Measurements from ENCODE around the gene C10orf71.

The C10orf71 gene

DNA sequence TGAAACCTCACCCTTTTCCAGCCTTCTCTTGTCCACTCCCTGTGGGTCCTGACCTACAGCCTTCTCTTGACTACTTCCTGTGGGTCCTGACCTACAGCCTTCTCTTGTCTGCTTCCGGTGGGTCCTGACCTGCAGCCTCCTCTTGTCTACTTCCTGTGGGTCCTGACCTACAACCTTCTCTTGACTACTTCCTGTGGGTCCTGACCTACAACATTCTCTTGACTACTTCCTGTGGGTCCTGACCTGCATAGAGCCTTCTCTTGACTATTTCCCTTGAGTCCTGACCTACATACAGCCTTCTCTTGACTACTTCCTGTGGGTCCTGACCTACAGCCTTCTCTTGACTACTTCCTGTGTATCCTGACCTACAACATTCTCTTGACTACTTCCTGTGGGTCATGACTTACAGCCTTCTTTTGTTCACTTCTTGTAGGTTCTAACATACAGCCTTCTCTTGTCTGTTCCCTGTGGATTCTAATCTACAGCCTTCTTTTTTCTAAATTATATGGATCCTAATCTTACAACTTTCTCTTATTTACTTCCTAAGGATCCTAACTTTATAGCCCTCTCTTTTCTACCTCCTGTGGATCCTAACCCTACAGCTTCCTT is 36.5 kb downstream of the C10orf71 start:
- no peaks in the 10 kb centered on the region for H3K9me3 ChIP-seq
- H3K4me3 ChIP-seq (ENCODE audit: low read depth in 1 of 2, low read length in 1 of 2), result no peak overlapping the region
- peaks cover 6 to 8% of the 10 kb centered on the region in 2 experiments for H3K4me1 ChIP-seq (ENCODE audit: control insufficient read depth in 1 of 2, insufficient read depth in 1 of 2, low read depth in 1 of 2, low read length in 1 of 2)
- no peaks in the 10 kb centered on the region for H3K36me3 ChIP-seq
- TF ChIP-seq, protein P1, sequence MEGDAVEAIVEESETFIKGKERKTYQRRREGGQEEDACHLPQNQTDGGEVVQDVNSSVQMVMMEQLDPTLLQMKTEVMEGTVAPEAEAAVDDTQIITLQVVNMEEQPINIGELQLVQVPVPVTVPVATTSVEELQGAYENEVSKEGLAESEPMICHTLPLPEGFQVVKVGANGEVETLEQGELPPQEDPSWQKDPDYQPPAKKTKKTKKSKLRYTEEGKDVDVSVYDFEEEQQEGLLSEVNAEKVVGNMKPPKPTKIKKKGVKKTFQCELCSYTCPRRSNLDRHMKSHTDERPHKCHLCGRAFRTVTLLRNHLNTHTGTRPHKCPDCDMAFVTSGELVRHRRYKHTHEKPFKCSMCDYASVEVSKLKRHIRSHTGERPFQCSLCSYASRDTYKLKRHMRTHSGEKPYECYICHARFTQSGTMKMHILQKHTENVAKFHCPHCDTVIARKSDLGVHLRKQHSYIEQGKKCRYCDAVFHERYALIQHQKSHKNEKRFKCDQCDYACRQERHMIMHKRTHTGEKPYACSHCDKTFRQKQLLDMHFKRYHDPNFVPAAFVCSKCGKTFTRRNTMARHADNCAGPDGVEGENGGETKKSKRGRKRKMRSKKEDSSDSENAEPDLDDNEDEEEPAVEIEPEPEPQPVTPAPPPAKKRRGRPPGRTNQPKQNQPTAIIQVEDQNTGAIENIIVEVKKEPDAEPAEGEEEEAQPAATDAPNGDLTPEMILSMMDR (IDR thresholded peaks at IDR 0.05), result no peak
- H3K27ac ChIP-seq, result no peak overlapping the region
- H3K27me3 ChIP-seq, result no peaks in the 10 kb centered on the region

DNA sequence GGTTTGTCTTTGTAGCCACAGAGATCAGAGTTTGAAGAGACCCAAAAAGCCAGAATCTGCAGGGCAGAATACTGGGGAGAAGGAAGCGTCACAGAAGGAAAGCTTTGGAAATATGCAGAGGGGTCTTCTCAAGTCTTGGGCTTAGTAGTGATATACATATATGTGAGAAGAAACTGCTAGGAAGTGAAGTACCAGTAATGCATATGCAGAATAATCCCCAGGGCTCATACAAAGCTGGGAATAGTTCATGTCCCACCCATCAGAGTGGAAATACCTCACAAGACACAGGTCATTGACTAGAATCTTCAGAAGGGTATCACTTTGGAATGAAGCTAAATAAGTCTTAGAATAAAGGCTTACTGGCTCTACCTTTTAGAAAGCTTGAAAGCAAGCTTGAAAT is 39.6 kb downstream of the C10orf71 start:
- no peak overlapping the region for H3K27ac ChIP-seq
- TF ChIP-seq, protein P1 (IDR thresholded peaks at IDR 0.05), result no peak
- no peak overlapping the region for H3K4me3 ChIP-seq (ENCODE audit: low read depth in 1 of 2, low read length in 1 of 2)

DNA sequence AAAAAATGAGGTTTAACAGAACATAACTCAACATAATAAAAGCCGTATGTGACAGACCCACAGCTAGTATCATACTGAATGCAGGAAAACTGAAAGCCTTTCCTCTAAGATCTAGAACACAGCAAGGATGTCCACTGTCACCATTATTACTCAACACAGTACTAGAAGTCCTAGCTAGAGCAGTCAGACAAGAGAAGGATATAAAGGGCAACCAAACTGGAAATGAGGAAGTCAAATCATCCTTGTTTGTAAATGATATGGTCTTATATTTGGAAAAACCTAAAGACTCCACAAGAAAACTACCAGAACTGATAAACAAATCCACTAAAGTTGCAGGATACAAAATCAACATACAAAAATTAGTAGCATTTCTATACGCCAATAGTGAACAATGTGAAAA is 45.9 kb downstream of the C10orf71 start:
- H3K9me3 ChIP-seq, result no peaks in the 10 kb centered on the region

More for the DNA sequence above, 39.6 kb downstream of the C10orf71 start:
- H3K9me3 ChIP-seq, result no peaks in the 10 kb centered on the region
- H3K36me3 ChIP-seq, result no peaks in the 10 kb centered on the region
- H3K27me3 ChIP-seq, result no peaks in the 10 kb centered on the region
- peaks cover 6 to 8% of the 10 kb centered on the region in 2 experiments for H3K4me1 ChIP-seq (ENCODE audit: control insufficient read depth in 1 of 2, insufficient read depth in 1 of 2, low read depth in 1 of 2, low read length in 1 of 2)

DNA sequence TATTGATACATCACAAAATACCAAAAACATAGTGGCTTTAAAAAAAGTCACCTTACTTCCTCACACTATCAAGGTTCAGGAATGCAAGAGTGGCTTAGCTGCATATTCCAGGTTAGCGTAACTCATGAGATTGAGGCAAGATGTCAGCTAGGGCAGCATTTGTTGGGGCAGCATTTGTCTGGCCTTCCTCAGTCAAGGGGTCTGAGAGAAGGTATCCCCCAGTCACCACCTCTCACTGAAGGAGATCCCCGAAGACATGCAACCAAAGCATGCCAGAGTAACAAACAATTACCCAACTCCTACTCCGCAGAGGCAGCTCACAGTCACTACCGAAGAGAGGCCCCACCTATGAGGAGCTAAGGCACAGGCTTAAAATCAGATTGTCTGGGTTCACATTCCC is 48.4 kb downstream of the C10orf71 start:
- Histone ChIP-seq H3K9me3 (no peaks in the 10 kb centered on the region), H3K4me1 (ENCODE audit: control insufficient read depth in 1 of 2, insufficient read depth in 1 of 2, low read depth in 1 of 2, low read length in 1 of 2) (no peaks in the 10 kb centered on the region), H3K4me3 (ENCODE audit: low read depth in 1 of 2, low read length in 1 of 2) (no peak overlapping the region), H3K27ac (no peak overlapping the region), H3K27me3 (no peaks in the 10 kb centered on the region), H3K36me3 (no peaks in the 10 kb centered on the region)
- TF ChIP-seq, protein P1 (IDR thresholded peaks at IDR 0.05), result no peak

More for the DNA sequence above, 45.9 kb downstream of the C10orf71 start:
- TF ChIP-seq, protein P1 (IDR thresholded peaks at IDR 0.05), result no peak
- no peak overlapping the region for H3K27ac ChIP-seq
- no peaks in the 10 kb centered on the region for H3K4me1 ChIP-seq (ENCODE audit: control insufficient read depth in 1 of 2, insufficient read depth in 1 of 2, low read depth in 1 of 2, low read length in 1 of 2)
- no peak overlapping the region for H3K4me3 ChIP-seq (ENCODE audit: low read depth in 1 of 2, low read length in 1 of 2)
- H3K36me3 ChIP-seq, result no peaks in the 10 kb centered on the region
- H3K27me3 ChIP-seq, result no peaks in the 10 kb centered on the region

DNA sequence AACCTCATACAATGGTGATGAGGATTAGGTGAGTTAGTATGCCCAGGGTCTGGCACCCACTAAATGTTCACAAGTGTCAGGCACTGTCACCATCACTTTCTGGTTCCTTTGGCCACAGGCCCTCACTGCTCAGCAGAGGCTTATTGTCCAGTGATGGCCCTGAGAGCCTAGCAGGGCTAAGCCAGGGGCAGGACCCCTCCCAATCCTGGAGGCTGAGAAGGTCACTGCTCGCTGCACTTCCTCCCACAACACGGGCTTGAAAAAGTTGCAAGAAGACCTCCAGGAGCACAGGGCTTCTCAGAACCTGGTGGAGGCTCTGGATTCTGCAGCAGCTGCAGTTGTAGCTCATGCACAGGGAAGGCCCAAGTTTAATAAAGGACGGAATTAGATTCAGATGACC is 48.9 kb downstream of the C10orf71 start:
- H3K27me3 ChIP-seq, result no peaks in the 10 kb centered on the region
- no peaks in the 10 kb centered on the region for H3K9me3 ChIP-seq
- TF ChIP-seq, protein P1 (IDR thresholded peaks at IDR 0.05), result no peak

More for the DNA sequence above, 48.9 kb downstream of the C10orf71 start:
- H3K4me1 ChIP-seq (ENCODE audit: control insufficient read depth in 1 of 2, insufficient read depth in 1 of 2, low read depth in 1 of 2, low read length in 1 of 2), result no peaks in the 10 kb centered on the region
- H3K4me3 ChIP-seq (ENCODE audit: low read depth in 1 of 2, low read length in 1 of 2), result no peak overlapping the region
- no peak overlapping the region for H3K27ac ChIP-seq
- H3K36me3 ChIP-seq, result no peaks in the 10 kb centered on the region
